Right lobe of liver (tissue), 6 donors: ENCODE data around the gene UACA. TPM values are rescaled to one million over a fixed set of nuclear protein-coding genes. Genes with fewer than 3 reads are reported as not detected.
A peak's percentile ranks its signal among the peaks of the same experiment; 100 is the strongest.

Source experiments
- ATAC-seq, 4 donors: fragments of 200-7000 bp; cut with Tn5 transposase; one replicate each; pipeline ENCODE4 v1.9.1; 2020; ENCODE audit warnings: mild to moderate bottlenecking in 4 of 4, moderate library complexity in 4 of 4
- DNase-seq, 3 donors: peaks; one replicate each; pipeline ENCODE4 v3.0.0-alpha.2; 2020
- H3K27ac ChIP-seq, 3 donors: fragments of 200-600 bp; one replicate each; pipeline ENCODE4 v1.8.0; 2022
- H3K27me3 ChIP-seq, 2 donors: fragments of 200-600 bp; one replicate each; pipeline ENCODE4 v1.8.0; 2022
- H3K36me3 ChIP-seq, 4 donors: fragments of 200-600 bp; sonication (generic) in 1 of 4; one replicate each; pipeline versions ENCODE4 v1.5.1 to v1.8.0; 2017 to 2022; ENCODE audit warnings: control low read depth in 1 of 4
- H3K4me1 ChIP-seq, 4 donors: fragments of 200-600 bp; sonication (generic) in 1 of 4; one replicate each; pipeline versions ENCODE4 v1.5.1 to v1.8.0; 2017 to 2022; ENCODE audit warnings: control low read depth in 1 of 4
- H3K4me3 ChIP-seq, 3 donors: fragments of 200-600 bp; one replicate each; pipeline ENCODE4 v1.8.0; 2022
- H3K9me3 ChIP-seq, 4 donors: fragments of 200-600 bp; sonication (generic) in 1 of 4; one replicate each; pipeline versions ENCODE4 v1.5.1 to v1.8.0; 2017 to 2022; ENCODE audit warnings: control low read depth in 1 of 4
- POLR2A ChIP-seq: fragments of 450-650 bp; IDR thresholded peaks from one replicate; pipeline ENCODE4 v1.6.1; 2017; ENCODE audit warnings: antibody characterized with exemption, mild to moderate bottlenecking
- WGBS: methylation state at CpG from one replicate; pipeline ENCODE4 v1.1.6; 2018; ENCODE audit warnings: low coverage, low lambda C conversion rate; ENCODE audit not compliant: insufficient coverage; ENCODE audit errors: missing lambda C conversion rate; 5-methylcytosine and 5-hydroxymethylcytosine counted together
- intact Hi-C, 2 donors: fragments of 100-400 bp; cut with DNase I; formaldehyde crosslinking; loops; one replicate each; pipeline versions ENCODE4 v1.11.2 to v1.14.1; 2022
- total RNA-seq, 6 experiments: library from RNA; depleted of rRNA in 2 of 6; stranded (reverse); fragments of >200 nt in 2 of 6; fragmentation: NEBNext Ultra II Directional in 3 of 6; extraction: Animal tissue kit (Norgen Biotek cat#: 25700) in 3 of 6; gene quantifications; one replicate each; pipeline versions ENCODE4 v1.1.0 to v1.2.4, GENCODE V29; 2016 to 2023
- TF ChIP-seq, protein P1 (sequence below), 4 donors: fragments of 200-600 bp in 3 of 4; fragments of 450-650 bp in 1 of 4; IDR thresholded peaks; one replicate each; pipeline versions ENCODE4 v1.5.1 to v1.8.0; 2016 to 2022; ENCODE audit warnings: antibody characterized with exemption in 4 of 4, mild to moderate bottlenecking in 2 of 4
- donor health status: DM: no; HTN: yes; CAD: no.
- donor health status: DM: no; HTN: no; CAD: no.
- donor health status: DM: no; HTN: no; CAD: no.
- donor health status: DM: no; HTN: yes; CAD: no.
- donor health status: DM: no; HTN: yes; CAD: no.

UACA gene
- total RNA-seq, 6 experiments from 2014 or later: 10.1 to 22.3 (median 14.4) TPM

GRCh38 chr15:70701891-70702568 is 61.3 kb downstream of the UACA start:
- no peaks in the 10 kb centered on the region for H3K9me3 ChIP-seq
- peaks cover 0 to 1% (median 0%) of the 10 kb centered on the region in 4 donors for H3K36me3 ChIP-seq
- peaks cover 0 to 9% (median 2%) of the 10 kb centered on the region in 4 donors for H3K4me1 ChIP-seq
- 61% methylated on average over 9 of the region's 9 CpGs for WGBS
- ATAC-seq (peak in 3 of 4 donors; percentile 60 to 69 (median 62)), DNase-seq (no peak)
- no peaks in the 10 kb centered on the region for H3K27me3 ChIP-seq
- H3K4me3 ChIP-seq: no peak overlapping the region
- peak overlapping the region in 2 of 3 donors; percentile 25 to 30 for H3K27ac ChIP-seq
- intact Hi-C loops: no loop called here
- TF ChIP-seq POLR2A: no peak
- TF ChIP-seq, protein P1, sequence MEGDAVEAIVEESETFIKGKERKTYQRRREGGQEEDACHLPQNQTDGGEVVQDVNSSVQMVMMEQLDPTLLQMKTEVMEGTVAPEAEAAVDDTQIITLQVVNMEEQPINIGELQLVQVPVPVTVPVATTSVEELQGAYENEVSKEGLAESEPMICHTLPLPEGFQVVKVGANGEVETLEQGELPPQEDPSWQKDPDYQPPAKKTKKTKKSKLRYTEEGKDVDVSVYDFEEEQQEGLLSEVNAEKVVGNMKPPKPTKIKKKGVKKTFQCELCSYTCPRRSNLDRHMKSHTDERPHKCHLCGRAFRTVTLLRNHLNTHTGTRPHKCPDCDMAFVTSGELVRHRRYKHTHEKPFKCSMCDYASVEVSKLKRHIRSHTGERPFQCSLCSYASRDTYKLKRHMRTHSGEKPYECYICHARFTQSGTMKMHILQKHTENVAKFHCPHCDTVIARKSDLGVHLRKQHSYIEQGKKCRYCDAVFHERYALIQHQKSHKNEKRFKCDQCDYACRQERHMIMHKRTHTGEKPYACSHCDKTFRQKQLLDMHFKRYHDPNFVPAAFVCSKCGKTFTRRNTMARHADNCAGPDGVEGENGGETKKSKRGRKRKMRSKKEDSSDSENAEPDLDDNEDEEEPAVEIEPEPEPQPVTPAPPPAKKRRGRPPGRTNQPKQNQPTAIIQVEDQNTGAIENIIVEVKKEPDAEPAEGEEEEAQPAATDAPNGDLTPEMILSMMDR (IDR thresholded peaks at IDR 0.05): no peak

DNA sequence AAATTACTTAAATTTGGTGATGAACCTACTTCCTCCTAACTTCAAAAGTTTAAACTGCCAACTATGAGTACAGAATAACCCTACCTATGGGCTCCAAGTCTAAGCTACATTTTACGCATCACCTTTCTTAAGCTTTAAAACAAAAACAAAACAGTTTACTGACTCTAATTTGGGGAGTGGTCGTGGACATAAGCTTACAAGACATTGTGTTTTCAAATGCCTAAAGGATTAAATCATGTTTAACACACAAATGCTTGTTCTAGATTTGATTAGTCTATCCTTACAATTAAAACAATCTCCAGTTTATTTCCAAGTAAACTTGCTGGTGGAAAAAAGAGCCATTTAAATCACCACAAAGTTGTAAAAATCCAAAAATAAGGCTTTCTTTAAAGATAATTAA is 62.2 kb downstream of the UACA start:
- intact Hi-C loops: no loop called here
- peak overlapping the region in 2 of 3 donors; percentile 25 to 30 for H3K27ac ChIP-seq
- DNase-seq: no peak

GRCh38 chr15:70699890-70700289 is 63.5 kb downstream of the UACA start:
- DNase-seq (no peak), ATAC-seq (no peak)
- H3K36me3 ChIP-seq: peaks cover 0 to 1% (median 0%) of the 10 kb centered on the region in 4 donors
- no peak for TF ChIP-seq POLR2A
- TF ChIP-seq, protein P1 (IDR thresholded peaks at IDR 0.05): no peak
- peak overlapping the region in 2 of 3 donors; percentile 8 to 20 for H3K27ac ChIP-seq
- intact Hi-C loops: no loop called here
- no peaks in the 10 kb centered on the region for H3K9me3 ChIP-seq
- no peak overlapping the region for H3K4me3 ChIP-seq
- H3K27me3 ChIP-seq: no peaks in the 10 kb centered on the region
- H3K4me1 ChIP-seq: peaks cover 0 to 9% (median 2%) of the 10 kb centered on the region in 4 donors

More for the DNA sequence above, 62.2 kb downstream of the UACA start:
- ATAC-seq: no peak
- no peak overlapping the region for H3K4me3 ChIP-seq
- peaks cover 0 to 9% (median 2%) of the 10 kb centered on the region in 4 donors for H3K4me1 ChIP-seq
- H3K27me3 ChIP-seq: no peaks in the 10 kb centered on the region
- no peaks in the 10 kb centered on the region for H3K9me3 ChIP-seq
- 45% methylated on average over 2 of the region's 2 CpGs for WGBS
- H3K36me3 ChIP-seq: peaks cover 0 to 1% (median 0%) of the 10 kb centered on the region in 4 donors
- TF ChIP-seq POLR2A: no peak
- TF ChIP-seq, protein P1 (IDR thresholded peaks at IDR 0.05): no peak

DNA sequence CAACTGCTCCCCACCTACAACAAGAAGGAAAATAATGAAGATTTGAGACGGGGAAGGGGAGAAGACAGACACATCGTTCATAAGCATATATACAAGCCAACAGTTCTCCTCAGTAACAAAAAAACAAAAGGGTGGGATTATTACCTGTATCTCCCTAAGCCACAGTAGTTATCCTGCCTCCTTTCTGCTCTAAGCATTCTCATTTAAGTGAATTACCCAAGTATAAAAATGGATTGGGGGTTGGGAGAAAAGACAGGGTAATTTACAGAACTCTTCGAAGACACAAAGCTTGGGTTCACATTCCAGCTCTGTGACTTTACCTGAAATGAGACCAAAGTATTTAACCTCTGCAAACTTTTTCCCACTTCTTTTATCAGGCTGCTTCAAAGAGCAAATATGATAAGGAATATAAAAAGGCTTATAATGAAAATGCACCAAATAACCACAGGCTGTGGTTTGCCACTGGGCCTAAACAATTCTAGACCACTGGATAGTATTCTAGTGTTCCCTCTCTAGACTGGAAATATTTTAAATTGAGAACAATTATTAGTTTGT is 64.4 kb downstream of the UACA start:
- WGBS: 50% methylated on average over 3 of the region's 3 CpGs
- TF ChIP-seq, protein P1 (IDR thresholded peaks at IDR 0.05): no peak
- no peak for TF ChIP-seq POLR2A
- DNase-seq: no peak
- Histone ChIP-seq H3K36me3 (peaks cover 0 to 1% (median 0%) of the 10 kb centered on the region in 4 donors), H3K4me3 (no peak overlapping the region), H3K27ac (no peak overlapping the region), H3K4me1 (peaks cover 0 to 4% (median 2%) of the 10 kb centered on the region in 4 donors), H3K27me3 (no peaks in the 10 kb centered on the region), H3K9me3 (no peaks in the 10 kb centered on the region)
- ATAC-seq: no peak
- intact Hi-C loops: no loop called here
